ENCODE results near the gene APBA3.

DNA sequence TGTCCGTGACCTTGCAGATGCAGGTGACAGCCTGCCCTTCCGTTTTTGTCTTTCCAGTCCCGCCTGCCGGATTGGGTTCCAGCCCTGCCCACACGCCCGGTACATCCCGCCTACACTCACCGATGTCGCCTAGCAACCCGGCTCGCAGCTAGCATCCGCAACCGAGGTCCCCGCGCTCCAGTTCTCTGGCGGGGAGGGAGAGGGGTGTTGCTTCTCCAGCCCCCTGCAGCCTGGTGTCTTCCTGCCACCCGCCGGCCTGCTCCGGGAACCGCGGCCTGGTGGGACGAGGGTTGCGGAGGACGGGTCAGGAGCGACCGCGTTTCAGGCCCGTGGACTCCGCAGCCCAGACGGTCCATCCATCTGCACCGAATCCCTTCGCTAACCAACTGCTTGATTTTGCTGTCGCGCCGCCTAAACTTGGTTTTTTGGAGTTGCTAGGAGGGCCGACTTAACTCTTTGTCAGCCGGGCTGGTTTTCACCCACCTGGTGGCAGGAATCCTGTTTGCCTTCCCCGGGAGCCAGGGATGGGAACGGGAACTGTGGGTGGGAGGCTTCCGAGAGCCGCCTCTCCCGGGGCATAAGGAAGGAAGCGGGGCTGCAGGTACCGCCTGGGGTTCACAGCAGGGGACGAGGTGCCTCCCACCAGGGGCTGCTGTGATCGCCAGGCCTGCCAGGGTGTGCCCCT lies 40.1 kb upstream of the APBA3 start:
- no peak for TF ChIP-seq POLR2AphosphoS5 (IDR thresholded peaks at IDR 0.05; ENCODE audit: low read depth, low read length)
- no peak for TF ChIP-seq POLR2A (IDR thresholded peaks at IDR 0.05; ENCODE audit: low read depth, low read length)
- TF ChIP-seq TAF1 (IDR thresholded peaks at IDR 0.05; ENCODE audit: borderline replicate concordance, low read depth, low read length), result no peak

Data from GM12892 (cell line).